GM19468 (cell line): ENCODE data around the gene NFATC2IP.

Experiments used
- ATAC-seq: cut with Tn5 transposase; IDR thresholded peaks from one replicate; pipeline ENCODE4 v1.9.1; 2021; ENCODE audit warnings: mild to moderate bottlenecking, moderate library complexity, moderate number of reproducible peaks; ENCODE audit not compliant: unreplicated experiment; ENCODE audit errors: extremely low read depth

NFATC2IP gene

GRCh38 chr16:28950648-28951409 is at the start of gene NFATC2IP:
TSS of gene NFATC2IP (plus strand) at chr16:28950937. CDS start at chr16:28951012, 75 bp downstream.
- ATAC-seq, result peak; percentile 92

GRCh38 chr16:28901862-28902261 is 48.9 kb upstream of the NFATC2IP start:
- ATAC-seq, result no peak

GRCh38 chr16:28902909-28903308 is 47.8 kb upstream of the NFATC2IP start:
- ATAC-seq, result no peak

GRCh38 chr16:28903344-28904042 is 47.2 kb upstream of the NFATC2IP start:
- ATAC-seq, result no peak

- no peak for ATAC-seq
Observed at GRCh38 chr16:28904363-28904762, 46.4 kb upstream of the NFATC2IP start.

- ATAC-seq, result no peak
Observed at GRCh38 chr16:28904828-28905227, 45.9 kb upstream of the NFATC2IP start.

- ATAC-seq, result no peak
Observed at GRCh38 chr16:28905229-28905754, 45.4 kb upstream of the NFATC2IP start.

GRCh38 chr16:28905800-28906372 is 44.9 kb upstream of the NFATC2IP start:
- ATAC-seq, result no peak

GRCh38 chr16:28910086-28911031 is 40.4 kb upstream of the NFATC2IP start:
- ATAC-seq, result no peak

GRCh38 chr16:28912558-28912957 is 38.2 kb upstream of the NFATC2IP start:
- ATAC-seq, result no peak

GRCh38 chr16:28913946-28914724 is 36.6 kb upstream of the NFATC2IP start:
- no peak for ATAC-seq

GRCh38 chr16:28915181-28915580 is 35.6 kb upstream of the NFATC2IP start:
- ATAC-seq, result no peak

- no peak for ATAC-seq
Observed at GRCh38 chr16:28917095-28917494, 33.6 kb upstream of the NFATC2IP start.

- ATAC-seq, result no peak
Observed at GRCh38 chr16:28918698-28919097, 32.0 kb upstream of the NFATC2IP start.

GRCh38 chr16:28923231-28923587 is 27.5 kb upstream of the NFATC2IP start:
- ATAC-seq, result no peak

- ATAC-seq, result peak; percentile 56
Observed at GRCh38 chr16:28923652-28924398, 26.9 kb upstream of the NFATC2IP start.

GRCh38 chr16:28924399-28924761 is 26.4 kb upstream of the NFATC2IP start:
- no peak for ATAC-seq

GRCh38 chr16:28924762-28925385 is 25.9 kb upstream of the NFATC2IP start, which contains the start of gene RABEP2:
TSS of gene RABEP2 (minus strand) at chr16:28925238. CDS start at chr16:28925163, 75 bp downstream.
- peak; percentile 25 for ATAC-seq
